K562 (cell line): ENCODE measurements around the gene ACSS2. TPM values are rescaled to one million over a fixed set of nuclear protein-coding genes. Genes with fewer than 3 reads are reported as not detected.

Source experiments
- BCOR ChIP-seq: fragments of 450-650 bp; IDR thresholded peaks from 2 replicates; pipeline ENCODE4 v1.6.1; 2016
- CHAMP1 ChIP-seq: fragments of 450-650 bp; IDR thresholded peaks from 2 replicates; pipeline ENCODE4 v1.6.1; 2016; ENCODE audit warnings: mild to moderate bottlenecking
- CREB3L1 ChIP-seq: fragments of 450-650 bp; IDR thresholded peaks from 2 replicates; pipeline ENCODE4 v1.6.1; 2014; ENCODE audit warnings: low read depth, mild to moderate bottlenecking, moderate library complexity, borderline replicate concordance
- DEAF1 ChIP-seq: fragments of 450-650 bp; formaldehyde crosslinking; IDR thresholded peaks from 2 replicates; pipeline ENCODE4 v1.4.0; 2020; ENCODE audit warnings: mild to moderate bottlenecking, moderate library complexity
- SAFB2 ChIP-seq: fragments of 200-400 bp; formaldehyde crosslinking; IDR thresholded peaks from 2 replicates; pipeline ENCODE4 v1.6.1; 2018; ENCODE audit warnings: borderline replicate concordance, low read length, low read depth, moderate library complexity; ENCODE audit not compliant: severe bottlenecking
- SETDB1 ChIP-seq: IDR thresholded peaks from one replicate; pipeline ENCODE4 v1.6.1; 2012; ENCODE audit warnings: low read length, control low read depth, inconsistent platforms
- TFE3 ChIP-seq: fragments of 450-650 bp; formaldehyde crosslinking; IDR thresholded peaks from 2 replicates; pipeline ENCODE4 v1.4.0; 2020; ENCODE audit warnings: mild to moderate bottlenecking, mixed read lengths
- THRAP3 ChIP-seq: fragments of 450-650 bp; IDR thresholded peaks from 2 replicates; pipeline ENCODE4 v1.6.1; 2016; ENCODE audit warnings: mild to moderate bottlenecking, inconsistent platforms, borderline replicate concordance
- ZBTB2 ChIP-seq: fragments of 450-650 bp; IDR thresholded peaks from 2 replicates; pipeline ENCODE4 v1.6.1; 2016; ENCODE audit warnings: antibody characterized with exemption
- ZNF140 ChIP-seq: fragments of 250-450 bp; sonication (Bioruptor Pico); IDR thresholded peaks from 2 replicates; pipeline ENCODE4 v1.8.0; 2021; ENCODE audit warnings: moderate library complexity, mild to moderate bottlenecking, inconsistent platforms
- ZNF398 ChIP-seq: fragments of 250-450 bp; sonication (Bioruptor Pico); IDR thresholded peaks from 2 replicates; pipeline ENCODE4 v1.8.0; 2021; ENCODE audit warnings: moderate library complexity, mild to moderate bottlenecking, inconsistent platforms
- polyA plus RNA-seq, 8 experiments: library from polyadenylated mRNA; depleted of rRNA in 4 of 8; stranded (reverse) in 5 of 8; unstranded in 3 of 8; fragments of >200 nt; fragmentation: Nextera tagmentation in 2 of 8; fragmentation: Illumina TruSeq in 1 of 8; extraction: Ambion mirVana in 2 of 8; extraction: Trizol in 1 of 8; gene quantifications; 2 replicates each; pipeline versions ENCODE4 v1.2.1 to v1.2.3, GENCODE V29; 2011 to 2014; ENCODE audit warnings: inconsistent platforms in 1 of 8, missing spikeins in 1 of 8
- total RNA-seq, 7 experiments: library from RNA; depleted of rRNA in 6 of 7; stranded (reverse); fragments of >200 nt in 6 of 7; fragmentation: Illumina TruSeq in 2 of 7; extraction: Trizol in 2 of 7; gene quantifications; 2 replicates each; pipeline versions ENCODE4 v1.2.1 to v1.2.3, GENCODE V29; 2011 to 2021; ENCODE audit warnings: low replicate concordance in 1 of 7

ACSS2 gene
- total and polyA plus RNA-seq, 9 of the 15 experiments (the other 6 are each of a cell fraction or from before 2014, with no cell fraction given) = 21.9 to 246 (median 66.2) TPM

- TF ChIP-seq CHAMP1 (no peak), ZNF398 (CRISPR knock-in tag) (no peak), CREB3L1 (no peak), TFE3 (CRISPR knock-in tag) (no peak), ZNF140 (CRISPR knock-in tag) (no peak), THRAP3 (no peak), SETDB1 (no peak), BCOR (no peak), ZBTB2 (no peak), DEAF1 (CRISPR knock-in tag) (no peak), SAFB2 (no peak)
Measured at GRCh38 chr20:34904202-34904621, 27.8 kb downstream of the ACSS2 start (continued).
